ENCODE measurements around the gene ERMP1.

The ERMP1 gene

GRCh38 chr9:5852987-5853386, 20.1 kb upstream of the ERMP1 start:
- no peak for DNase-seq (ENCODE audit: low spot score)

GRCh38 chr9:5851445-5851844, 18.5 kb upstream of the ERMP1 start:
- DNase-seq (ENCODE audit: low spot score): no peak

- DNase-seq (ENCODE audit: low spot score): no peak
These were observed 17.8 kb upstream of the ERMP1 start for GRCh38 chr9:5850724-5851122.

- DNase-seq (ENCODE audit: low spot score): no peak
These were observed 15.5 kb upstream of the ERMP1 start for GRCh38 chr9:5848372-5848882.

- DNase-seq (ENCODE audit: low spot score): no peak
These were observed 13.6 kb upstream of the ERMP1 start for GRCh38 chr9:5846501-5846921.

- DNase-seq (ENCODE audit: low spot score): no peak
These were observed 13.2 kb upstream of the ERMP1 start for GRCh38 chr9:5846096-5846495.

GRCh38 chr9:5845157-5845531, 12.2 kb upstream of the ERMP1 start:
- no peak for DNase-seq (ENCODE audit: low spot score)

GRCh38 chr9:5843794-5844471, 11.0 kb upstream of the ERMP1 start:
- DNase-seq (ENCODE audit: low spot score): no peak

- no peak for DNase-seq (ENCODE audit: low spot score)
These were observed 10.2 kb upstream of the ERMP1 start for GRCh38 chr9:5842929-5843793.

- DNase-seq (ENCODE audit: low spot score): no peak
These were observed 9.1 kb upstream of the ERMP1 start for GRCh38 chr9:5841771-5842573.

- DNase-seq (ENCODE audit: low spot score): no peak
These were observed 7.9 kb upstream of the ERMP1 start for GRCh38 chr9:5840788-5841187.

- no peak for DNase-seq (ENCODE audit: low spot score)
These were observed 6.6 kb upstream of the ERMP1 start for GRCh38 chr9:5839572-5839902.

- DNase-seq (ENCODE audit: low spot score): peak; percentile 60
These were observed 6.1 kb upstream of the ERMP1 start for GRCh38 chr9:5838884-5839571.

- DNase-seq (ENCODE audit: low spot score): no peak
These were observed 2.9 kb upstream of the ERMP1 start for GRCh38 chr9:5835808-5836207.

GRCh38 chr9:5834214-5834613, 1.3 kb upstream of the ERMP1 start:
- DNase-seq (ENCODE audit: low spot score): no peak

- DNase-seq (ENCODE audit: low spot score): no peak
These were observed 813 bp downstream of the ERMP1 start for GRCh38 chr9:5832071-5832537.

GRCh38 chr9:5825895-5826622, 6.9 kb downstream of the ERMP1 start:
- DNase-seq (ENCODE audit: low spot score): no peak

GRCh38 chr9:5825223-5825622, 7.7 kb downstream of the ERMP1 start:
- no peak for DNase-seq (ENCODE audit: low spot score)

GRCh38 chr9:5820425-5820824, 12.5 kb downstream of the ERMP1 start:
- DNase-seq (ENCODE audit: low spot score): no peak

- DNase-seq (ENCODE audit: low spot score): no peak
These were observed 13.7 kb downstream of the ERMP1 start for GRCh38 chr9:5819174-5819573.
